AG04450 (cell line): ENCODE results near the gene XIRP1. TPM values are rescaled to one million over a fixed set of nuclear protein-coding genes. Genes with fewer than 3 reads are reported as not detected.

Experiments
- CTCF ChIA-PET: fragments of 300-600, 350-600 bp; formaldehyde crosslinking; extraction: SDS; loops from one replicate; lab custom pipeline; 2022; ENCODE audit warnings: antibody characterized with exemption, inconsistent platforms; lab: Charles Lee
- POLR2A ChIA-PET: fragments of 350-600 bp; formaldehyde crosslinking; extraction: SDS; loops from one replicate; lab custom pipeline; 2021; ENCODE audit warnings: antibody characterized with exemption, inconsistent platforms; lab: Yijun Ruan, JAX
- DNase-seq: peaks from one replicate; pipeline ENCODE4 v3.0.0-alpha.2; 2011; ENCODE audit warnings: low read depth, low spot score
- H3K27ac ChIP-seq: one replicate; pipeline ENCODE4 v1.5.1; 2012; ENCODE audit warnings: low read depth, low read length, control low read depth
- H3K27me3 ChIP-seq: one replicate; pipeline ENCODE4 v1.6.0; 2012; ENCODE audit warnings: low read length; ENCODE audit not compliant: control insufficient read depth, insufficient read depth
- H3K4me3 ChIP-seq: 2 replicates; pipeline ENCODE4 v1.5.1; 2011; ENCODE audit warnings: mild to moderate bottlenecking, low read depth, low read length, control low read depth
- H3K9me3 ChIP-seq: 2 replicates; pipeline ENCODE4 v1.5.1; 2012; ENCODE audit warnings: low read length; ENCODE audit not compliant: control insufficient read depth, insufficient read depth
- polyA plus RNA-seq: library from polyadenylated mRNA; depleted of rRNA; stranded (reverse); fragments of >200 nt; gene quantifications from 2 replicates; pipeline ENCODE4 v1.2.3, GENCODE V29; 2011; rRNA removed
- small RNA-seq: library from RNA; depleted of rRNA; stranded (forward); fragments of <200 nt; gene quantifications from one replicate; pipeline ENCODE3, GENCODE V24; 2012; ENCODE audit warnings: low read depth; ENCODE audit not compliant: insufficient read length
- TF ChIP-seq, protein P1 (sequence below): IDR thresholded peaks from 2 replicates; pipeline ENCODE4 v1.5.1; 2011; ENCODE audit warnings: low read depth, low read length, control low read depth, inconsistent platforms

Gene XIRP1
- polyA plus RNA-seq, 1 experiment: not detected

DNA sequence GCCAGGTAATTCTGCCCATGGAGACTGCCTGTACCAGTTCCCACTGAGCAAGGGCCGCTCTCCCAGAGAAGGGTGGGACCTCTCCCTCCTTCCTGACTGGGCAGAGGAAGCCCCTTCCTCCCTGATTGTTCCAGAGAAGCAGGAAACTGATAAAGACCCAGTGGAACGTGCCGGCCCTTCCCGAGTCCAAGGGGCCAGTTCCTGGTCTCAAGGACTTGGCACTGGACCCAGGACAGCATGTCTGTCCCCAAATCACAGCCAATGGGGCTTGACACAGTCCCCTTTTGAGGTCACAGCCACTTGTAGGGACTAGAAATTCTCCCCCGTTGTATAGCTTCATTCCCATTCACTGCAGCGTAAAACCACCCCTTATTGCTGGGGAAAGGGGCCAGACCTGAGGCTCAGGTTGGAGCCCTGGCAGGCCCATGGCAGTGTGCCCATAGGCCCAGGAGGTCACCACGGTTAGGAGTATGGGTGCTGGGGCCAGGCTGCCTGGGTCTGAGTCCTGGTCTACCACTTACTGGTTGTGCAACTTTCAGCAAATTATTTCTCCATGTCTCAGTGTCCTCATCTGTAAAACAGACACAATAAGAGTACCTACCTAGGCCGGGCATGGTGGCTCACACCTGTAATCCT, 57.1 kb downstream of the XIRP1 start:
- H3K4me3 ChIP-seq: no peak overlapping the region
- TF ChIP-seq, protein P1, sequence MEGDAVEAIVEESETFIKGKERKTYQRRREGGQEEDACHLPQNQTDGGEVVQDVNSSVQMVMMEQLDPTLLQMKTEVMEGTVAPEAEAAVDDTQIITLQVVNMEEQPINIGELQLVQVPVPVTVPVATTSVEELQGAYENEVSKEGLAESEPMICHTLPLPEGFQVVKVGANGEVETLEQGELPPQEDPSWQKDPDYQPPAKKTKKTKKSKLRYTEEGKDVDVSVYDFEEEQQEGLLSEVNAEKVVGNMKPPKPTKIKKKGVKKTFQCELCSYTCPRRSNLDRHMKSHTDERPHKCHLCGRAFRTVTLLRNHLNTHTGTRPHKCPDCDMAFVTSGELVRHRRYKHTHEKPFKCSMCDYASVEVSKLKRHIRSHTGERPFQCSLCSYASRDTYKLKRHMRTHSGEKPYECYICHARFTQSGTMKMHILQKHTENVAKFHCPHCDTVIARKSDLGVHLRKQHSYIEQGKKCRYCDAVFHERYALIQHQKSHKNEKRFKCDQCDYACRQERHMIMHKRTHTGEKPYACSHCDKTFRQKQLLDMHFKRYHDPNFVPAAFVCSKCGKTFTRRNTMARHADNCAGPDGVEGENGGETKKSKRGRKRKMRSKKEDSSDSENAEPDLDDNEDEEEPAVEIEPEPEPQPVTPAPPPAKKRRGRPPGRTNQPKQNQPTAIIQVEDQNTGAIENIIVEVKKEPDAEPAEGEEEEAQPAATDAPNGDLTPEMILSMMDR: no peak
- ChIA-PET CTCF (interaction anchor here (0.7 to 2.1 kb wide), 5 partner anchors 8 to 157 kb away, joined by 4 to 8 read pairs (median 4); no protein-coding TSS in a partner anchor), POLR2A (interaction anchor here (0.9 kb wide), 1 partner anchor 9 kb away, joined by 7 read pairs; no protein-coding TSS in a partner anchor)
- no peaks in the 10 kb centered on the region; the same call in 1 of the 2 replicates for H3K9me3 ChIP-seq
- no peak overlapping the region for H3K27ac ChIP-seq
- DNase-seq: no peak
- H3K27me3 ChIP-seq: no peaks in the 10 kb centered on the region

DNA sequence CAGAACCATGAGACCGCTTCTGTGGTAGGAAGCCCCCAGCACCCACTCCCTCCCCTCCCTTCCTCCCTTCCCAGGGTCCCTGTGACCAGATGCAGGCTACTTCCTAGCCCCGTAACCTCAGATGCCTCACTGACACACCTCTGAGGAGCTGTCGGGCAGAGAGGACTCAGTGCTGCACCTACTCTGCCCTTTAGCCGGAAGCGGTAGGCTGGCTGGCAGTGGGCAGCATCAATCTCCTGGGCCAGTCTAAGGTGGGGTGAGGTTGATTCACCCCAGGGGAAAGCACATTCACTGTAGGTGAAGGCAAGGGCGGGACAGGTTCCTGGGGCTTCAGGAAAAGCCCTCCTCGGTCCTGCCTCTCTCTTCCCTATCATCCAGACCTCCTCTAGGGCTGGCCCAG, 58.1 kb downstream of the XIRP1 start:
- Histone ChIP-seq H3K4me3 (no peak overlapping the region), H3K9me3 (no peaks in the 10 kb centered on the region; the same call in 1 of the 2 replicates), H3K27me3 (no peaks in the 10 kb centered on the region), H3K27ac (no peak overlapping the region)
- ChIA-PET POLR2A (interaction anchor here (0.8 kb wide), 1 partner anchor 13 kb away, joined by 3 read pairs; no protein-coding TSS in a partner anchor), CTCF (interaction anchor here (0.9 to 2.1 kb wide), 3 partner anchors 9 to 157 kb away, joined by 3 to 8 read pairs (median 8); no protein-coding TSS in a partner anchor)
- no peak for DNase-seq
- TF ChIP-seq, protein P1: no peak

DNA sequence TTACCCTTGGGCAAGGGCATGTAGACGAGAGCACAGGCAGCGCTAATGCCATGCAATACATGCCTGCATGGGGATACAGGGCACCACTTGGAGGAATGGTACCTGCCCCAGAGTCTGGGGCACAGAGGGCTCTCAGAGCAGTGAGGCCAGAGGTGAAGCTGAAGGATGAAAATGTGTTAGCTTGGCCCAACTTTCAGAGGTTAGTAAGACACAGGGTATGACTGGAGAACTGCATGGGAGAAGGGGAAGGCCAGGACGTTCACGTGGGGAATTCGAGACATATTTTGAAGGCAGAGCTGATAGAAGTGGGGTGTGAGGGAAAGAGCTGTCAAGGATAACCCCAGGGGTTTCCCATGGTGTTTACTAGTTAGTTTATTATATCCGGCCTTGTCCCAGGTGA, 58.6 kb downstream of the XIRP1 start:
- CTCF ChIA-PET: interaction anchor here (0.9 to 2.1 kb wide), 4 partner anchors 9 to 158 kb away, joined by 3 to 8 read pairs (median 6); no protein-coding TSS in a partner anchor
- POLR2A ChIA-PET: interaction anchor here (0.6 to 0.8 kb wide), 2 partner anchors 13 to 1361 kb away, joined by 3 read pairs; no protein-coding TSS in a partner anchor
- TF ChIP-seq, protein P1: no peak
- DNase-seq: no peak
- H3K27ac ChIP-seq: no peak overlapping the region
- no peaks in the 10 kb centered on the region for H3K27me3 ChIP-seq
- H3K9me3 ChIP-seq: no peaks in the 10 kb centered on the region; the same call in 1 of the 2 replicates
- no peak overlapping the region for H3K4me3 ChIP-seq

Small RNA genes within 50 kb of the gene (small RNA-seq; reads per million reads assigned to genes)
- gene RF00017: not detected

Other genes starting within 250 kb of the XIRP1 start
- gene SCN11A, start 140.7 kb downstream of the XIRP1 start, polyA plus RNA-seq: 0.05 TPM in 2 replicates
- gene WDR48, start 140.6 kb downstream of the XIRP1 start, polyA plus RNA-seq: 35.0 and 42.1 TPM in 2 replicates
- 43.7 and 47.6 TPM in 2 replicates for gene GORASP1, start 85.0 kb downstream of the XIRP1 start, polyA plus RNA-seq
- gene TTC21A, start 84.9 kb downstream of the XIRP1 start, polyA plus RNA-seq: 1.6 and 2.8 TPM in 2 replicates
- gene CSRNP1, start 39.0 kb downstream of the XIRP1 start, polyA plus RNA-seq: 5.9 and 6.8 TPM in 2 replicates
- gene CX3CR1, start 87.4 kb upstream of the XIRP1 start, polyA plus RNA-seq: not detected in 2 replicates
- not detected in 2 replicates for gene CCR8, start 137.1 kb upstream of the XIRP1 start, polyA plus RNA-seq
- gene SLC25A38, start 190.8 kb upstream of the XIRP1 start, polyA plus RNA-seq: 33.1 and 34.7 TPM in 2 replicates
- gene RPSA, start 214.1 kb upstream of the XIRP1 start, polyA plus RNA-seq: 3,266 and 3,502 TPM in 2 replicates